ENCODE measurements around the gene SLCO1B1. TPM values are rescaled to one million over a fixed set of nuclear protein-coding genes. Genes with fewer than 3 reads are reported as not detected.

Gene SLCO1B1
- total RNA-seq, 6 experiments from 2014 or later, result not detected

GRCh38 chr12:21221778-21222177, 90.8 kb downstream of the SLCO1B1 start:
- Mint-ChIP-seq H3K27ac (no peak overlapping the region), H3K4me3 (no peak overlapping the region), H3K36me3 (ENCODE audit: low read depth) (no peaks in the 10 kb centered on the region), H3K27me3 (ENCODE audit: insufficient read depth) (no peaks in the 10 kb centered on the region), H3K9me3 (peaks cover 13% of the 10 kb centered on the region), H3K4me1 (ENCODE audit: low read depth) (no peaks in the 10 kb centered on the region)
- no peak for TF ChIP-seq CTCF (IDR thresholded peaks at IDR 0.05)
- DNase-seq, result no peak

GRCh38 chr12:21223930-21224329, 92.9 kb downstream of the SLCO1B1 start:
- no peak for DNase-seq
- Mint-ChIP-seq H3K36me3 (ENCODE audit: low read depth) (no peaks in the 10 kb centered on the region), H3K27me3 (ENCODE audit: insufficient read depth) (no peaks in the 10 kb centered on the region), H3K27ac (no peak overlapping the region), H3K4me1 (ENCODE audit: low read depth) (no peaks in the 10 kb centered on the region), H3K4me3 (no peak overlapping the region), H3K9me3 (peaks cover 9% of the 10 kb centered on the region)
- no peak for TF ChIP-seq CTCF (IDR thresholded peaks at IDR 0.05)

GRCh38 chr12:21234395-21234794, 103.4 kb downstream of the SLCO1B1 start:
- Mint-ChIP-seq H3K27ac (no peak overlapping the region), H3K4me1 (ENCODE audit: low read depth) (no peaks in the 10 kb centered on the region), H3K27me3 (ENCODE audit: insufficient read depth) (no peaks in the 10 kb centered on the region), H3K9me3 (no peaks in the 10 kb centered on the region; the same call in 1 of the 2 replicates), H3K4me3 (no peak overlapping the region), H3K36me3 (ENCODE audit: low read depth) (no peaks in the 10 kb centered on the region)
- no peak for TF ChIP-seq CTCF (IDR thresholded peaks at IDR 0.05)
- no peak for DNase-seq

- no peak for TF ChIP-seq CTCF (IDR thresholded peaks at IDR 0.05)
- no peaks in the 10 kb centered on the region for H3K4me1 Mint-ChIP-seq (ENCODE audit: low read depth)
- no peaks in the 10 kb centered on the region for H3K36me3 Mint-ChIP-seq (ENCODE audit: low read depth)
- no peak for DNase-seq
- H3K27me3 Mint-ChIP-seq (ENCODE audit: insufficient read depth), result no peaks in the 10 kb centered on the region
- peaks cover 4% of the 10 kb centered on the region; the same call in 1 of the 2 replicates for H3K9me3 Mint-ChIP-seq
- H3K27ac Mint-ChIP-seq, result no peak overlapping the region
- H3K4me3 Mint-ChIP-seq, result no peak overlapping the region
Measured at GRCh38 chr12:21239866-21240265, 108.9 kb downstream of the SLCO1B1 start.

- H3K36me3 Mint-ChIP-seq (ENCODE audit: low read depth), result no peaks in the 10 kb centered on the region
- peak; percentile 56 for TF ChIP-seq CTCF (IDR thresholded peaks at IDR 0.05)
- H3K4me1 Mint-ChIP-seq (ENCODE audit: low read depth), result no peaks in the 10 kb centered on the region
- no peaks in the 10 kb centered on the region for H3K9me3 Mint-ChIP-seq
- DNase-seq, result no peak
- no peak overlapping the region for H3K4me3 Mint-ChIP-seq
- no peaks in the 10 kb centered on the region for H3K27me3 Mint-ChIP-seq (ENCODE audit: insufficient read depth)
- no peak overlapping the region for H3K27ac Mint-ChIP-seq
Measured at GRCh38 chr12:21248679-21249078, 117.7 kb downstream of the SLCO1B1 start.

GRCh38 chr12:21252070-21252469, 121.1 kb downstream of the SLCO1B1 start:
- H3K27me3 Mint-ChIP-seq (ENCODE audit: insufficient read depth), result no peaks in the 10 kb centered on the region
- no peak overlapping the region for H3K4me3 Mint-ChIP-seq
- no peak for TF ChIP-seq CTCF (IDR thresholded peaks at IDR 0.05)
- H3K9me3 Mint-ChIP-seq, result no peaks in the 10 kb centered on the region
- H3K4me1 Mint-ChIP-seq (ENCODE audit: low read depth), result no peaks in the 10 kb centered on the region
- H3K36me3 Mint-ChIP-seq (ENCODE audit: low read depth), result no peaks in the 10 kb centered on the region
- no peak overlapping the region for H3K27ac Mint-ChIP-seq
- no peak for DNase-seq
